Fibroblast of lung (primary cell): Measurements from ENCODE around the gene ANKS3. TPM values are rescaled to one million over a fixed set of nuclear protein-coding genes. Genes with fewer than 3 reads are reported as not detected.

Experiments used
- DNase-seq, 2 donors: peaks; one replicate each; pipeline versions ENCODE4 v3.0.0 to v3.0.0-alpha.2; 2010; ENCODE audit warnings: low read depth in 2 of 2
- H2AFZ ChIP-seq: 2 replicates; pipeline ENCODE4 v1.5.1; 2012; ENCODE audit warnings: low read length, control low read depth, inconsistent platforms
- H3K27ac ChIP-seq: 2 replicates; pipeline ENCODE4 v1.5.1; 2011; ENCODE audit warnings: low read length, control low read depth; ENCODE audit not compliant: insufficient read depth
- H3K27me3 ChIP-seq: 2 replicates; pipeline ENCODE4 v1.5.1; 2011; ENCODE audit warnings: mild to moderate bottlenecking, low read length; ENCODE audit not compliant: control insufficient read depth, insufficient read depth
- H3K36me3 ChIP-seq: 2 replicates; pipeline ENCODE4 v1.5.1; 2011; ENCODE audit warnings: low read length; ENCODE audit not compliant: control insufficient read depth, insufficient read depth
- H3K4me1 ChIP-seq: 2 replicates; pipeline ENCODE4 v1.5.1; 2011; ENCODE audit warnings: low read length; ENCODE audit not compliant: control insufficient read depth, insufficient read depth; ENCODE audit errors: extremely low read depth
- H3K4me2 ChIP-seq: 2 replicates; pipeline ENCODE4 v1.5.1; 2011; ENCODE audit warnings: low read length, control low read depth; ENCODE audit not compliant: insufficient read depth; ENCODE audit errors: extremely low read depth
- H3K4me3 ChIP-seq, 4 experiments: fragments of 200-600 bp in 1 of 4; sonication (generic) in 1 of 4; replicated peaks in 1 of 4; 2 replicates each; pipeline ENCODE4 v1.5.1; 2011 to 2016; ENCODE audit warnings: low read length in 4 of 4, low read depth in 3 of 4, mild to moderate bottlenecking in 3 of 4, control low read depth in 2 of 4, inconsistent platforms in 1 of 4, mixed read lengths in 1 of 4; ENCODE audit not compliant: insufficient read depth in 1 of 4; ENCODE audit errors: control extremely low read depth in 1 of 4
- H3K79me2 ChIP-seq: 2 replicates; pipeline ENCODE4 v1.5.1; 2012; ENCODE audit warnings: mild to moderate bottlenecking, low read length, inconsistent platforms; ENCODE audit not compliant: control insufficient read depth, insufficient read depth
- H3K9ac ChIP-seq: 2 replicates; pipeline ENCODE4 v1.5.1; 2011; ENCODE audit warnings: mild to moderate bottlenecking, low read length, control low read depth; ENCODE audit not compliant: insufficient read depth
- H3K9me3 ChIP-seq: 2 replicates; pipeline ENCODE4 v1.5.1; 2012; ENCODE audit warnings: low read depth, low read length; ENCODE audit not compliant: control insufficient read depth, insufficient read depth
- H4K20me1 ChIP-seq: 2 replicates; pipeline ENCODE4 v1.5.1; 2011; ENCODE audit warnings: low read length; ENCODE audit not compliant: control insufficient read depth, insufficient read depth; ENCODE audit errors: extremely low read depth
- CTCF ChIP-seq, 2 donors: IDR thresholded peaks in 1 of 2; conservative IDR thresholded peaks in 1 of 2; 1 replicate in 1 of 2; 2 replicates in 1 of 2; pipeline ENCODE4 v1.5.1; 2011 to 2012; ENCODE audit warnings: low read length in 2 of 2, control low read depth in 1 of 2, inconsistent platforms in 1 of 2, low read depth in 1 of 2, mild to moderate bottlenecking in 1 of 2
- EZH2 ChIP-seq: IDR thresholded peaks from 2 replicates; pipeline ENCODE4 v1.5.1; 2012; ENCODE audit warnings: low read length, control low read depth, mild to moderate bottlenecking; ENCODE audit errors: missing control alignments
- polyA plus RNA-seq, 2 donors: library from polyadenylated mRNA; depleted of rRNA in 1 of 2; stranded (reverse) in 1 of 2; unstranded in 1 of 2; fragments of >200 nt; gene quantifications; 2 replicates each; pipeline ENCODE4 v1.2.1, GENCODE V29; 2011 to 2012; ENCODE audit warnings: missing spikeins in 1 of 2
- total RNA-seq: library from RNA; depleted of rRNA; stranded (reverse); fragments of >200 nt; gene quantifications from 2 replicates; pipeline ENCODE4 v1.2.1, GENCODE V29; 2014

Gene ANKS3
- total and polyA plus RNA-seq, 2 donors (not counting 1 experiment from before 2014, with no cell fraction given): 11.9 to 26.3 TPM

GRCh38 chr16:4663777-4664465, 70.2 kb downstream of the ANKS3 start:
- Histone ChIP-seq H3K4me2 (no peak overlapping the region), H3K9ac (no peak overlapping the region), H4K20me1 (no peaks in the 10 kb centered on the region), H3K9me3 (no peaks in the 10 kb centered on the region), H3K79me2 (no peaks in the 10 kb centered on the region), H3K36me3 (peaks cover 19% of the 10 kb centered on the region), H3K4me3 (no peak overlapping the region), H3K27me3 (no peaks in the 10 kb centered on the region), H3K4me1 (peaks cover 5% of the 10 kb centered on the region), H2AFZ (no peak overlapping the region), H3K27ac (no peak overlapping the region)
- TF ChIP-seq EZH2 (no peak), CTCF (conservative IDR thresholded peaks at IDR 0.05 in 1 of 2, IDR thresholded peaks at IDR 0.05 in 1 of 2; ENCODE audit: low read depth in 1 of 2, low read length in 2 of 2) (no peak)
- peak in 1 of 2 donors; percentile 21 for DNase-seq

- no peak overlapping the region for H3K4me2 ChIP-seq
- peaks cover 14% of the 10 kb centered on the region for H3K36me3 ChIP-seq
- peaks cover 5% of the 10 kb centered on the region for H3K4me1 ChIP-seq
- H2AFZ ChIP-seq: no peak overlapping the region
- TF ChIP-seq EZH2 (no peak), CTCF (conservative IDR thresholded peaks at IDR 0.05 in 1 of 2, IDR thresholded peaks at IDR 0.05 in 1 of 2; ENCODE audit: low read depth in 1 of 2, low read length in 2 of 2) (no peak)
- H3K27ac ChIP-seq: no peak overlapping the region
- H3K4me3 ChIP-seq: no peak overlapping the region
- H3K27me3 ChIP-seq: no peaks in the 10 kb centered on the region
- DNase-seq: no peak
- no peaks in the 10 kb centered on the region for H4K20me1 ChIP-seq
- H3K79me2 ChIP-seq: no peaks in the 10 kb centered on the region
- H3K9ac ChIP-seq: no peak overlapping the region
- H3K9me3 ChIP-seq: no peaks in the 10 kb centered on the region
These were observed 70.7 kb downstream of the ANKS3 start for GRCh38 chr16:4663465-4663776.

DNA sequence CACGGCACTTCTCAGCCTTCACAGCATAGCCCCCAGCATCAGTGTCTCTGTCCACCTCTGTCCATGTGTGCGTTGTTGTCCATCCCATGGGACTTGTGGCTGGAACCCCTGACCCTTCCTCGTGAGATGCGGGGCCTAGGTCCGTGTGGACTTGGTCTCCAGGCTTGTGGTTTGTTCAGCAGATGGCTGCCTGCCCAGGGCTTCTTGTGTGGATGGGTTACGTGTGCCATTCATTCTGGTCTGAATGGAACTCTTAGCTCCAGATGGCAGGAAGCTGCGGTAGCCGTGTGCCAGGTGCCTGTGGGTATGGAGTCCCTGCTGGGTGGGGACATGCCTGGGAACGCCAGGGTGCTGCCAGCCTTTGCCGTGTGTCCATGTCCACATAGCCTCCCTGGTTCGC, 72.4 kb downstream of the ANKS3 start:
- peak in 1 of 2 donors; percentile 51 for DNase-seq
- no peak overlapping the region for H3K9ac ChIP-seq
- H3K9me3 ChIP-seq: no peaks in the 10 kb centered on the region
- H3K36me3 ChIP-seq: peaks cover 12% of the 10 kb centered on the region
- no peaks in the 10 kb centered on the region for H3K79me2 ChIP-seq
- no peaks in the 10 kb centered on the region for H3K27me3 ChIP-seq
- no peak overlapping the region for H3K27ac ChIP-seq
- TF ChIP-seq EZH2 (no peak), CTCF (conservative IDR thresholded peaks at IDR 0.05 in 1 of 2, IDR thresholded peaks at IDR 0.05 in 1 of 2; ENCODE audit: low read depth in 1 of 2, low read length in 2 of 2) (no peak)
- no peak overlapping the region for H3K4me3 ChIP-seq
- no peak overlapping the region for H3K4me2 ChIP-seq
- H3K4me1 ChIP-seq: peaks cover 5% of the 10 kb centered on the region
- no peak overlapping the region for H2AFZ ChIP-seq
- H4K20me1 ChIP-seq: no peaks in the 10 kb centered on the region
